Common myeloid progenitor, CD34-positive (primary cell): ENCODE measurements around the gene C11orf97.

ENCODE experiments used
- CTCF ChIA-PET: fragments of 350-600 bp; sonication (Branson Sonifier 250); formaldehyde crosslinking; loops from one replicate; lab custom pipeline; 2021; ENCODE audit warnings: antibody characterized with exemption; lab: Charles Lee
- POLR2A ChIA-PET: fragments of 350-600 bp; sonication (Branson Sonifier 250); formaldehyde crosslinking; loops from one replicate; lab custom pipeline; 2021; ENCODE audit warnings: antibody characterized with exemption; lab: Charles Lee
- DNase-seq, 3 donors: peaks; one replicate each; pipeline versions ENCODE4 v3.0.0 to v3.0.0-alpha.2; 2013
- H3K27ac ChIP-seq, 2 experiments: 1 replicate in 1 of 2; 2 replicates in 1 of 2; pipeline ENCODE4 v1.7.0; 2013; ENCODE audit warnings: inconsistent platforms in 2 of 2, low read length in 2 of 2, mild to moderate bottlenecking in 2 of 2, low read depth in 1 of 2, moderate library complexity in 1 of 2; ENCODE audit not compliant: severe bottlenecking in 2 of 2, insufficient read depth in 1 of 2, poor library complexity in 1 of 2
- H3K27me3 ChIP-seq, 5 experiments: replicated peaks in 2 of 5; 1 replicate in 3 of 5; 2 replicates in 2 of 5; pipeline versions ENCODE4 v1.6.1 to v1.7.0; 2013; ENCODE audit warnings: low read length in 4 of 5, mild to moderate bottlenecking in 2 of 5, moderate library complexity in 2 of 5, inconsistent platforms in 1 of 5; ENCODE audit not compliant: insufficient read depth in 5 of 5, control insufficient read depth in 4 of 5
- H3K36me3 ChIP-seq, 4 experiments: 1 replicate in 2 of 4; 2 replicates in 2 of 4; pipeline versions ENCODE4 v1.6.1 to v1.7.0; 2013; ENCODE audit warnings: low read length in 3 of 4, control low read depth in 1 of 4, mild to moderate bottlenecking in 1 of 4; ENCODE audit not compliant: control insufficient read depth in 4 of 4, insufficient read depth in 4 of 4
- H3K4me1 ChIP-seq, 4 experiments: 1 replicate in 3 of 4; 2 replicates in 1 of 4; pipeline versions ENCODE4 v1.6.1 to v1.7.1; 2013; ENCODE audit warnings: low read length in 3 of 4, mild to moderate bottlenecking in 3 of 4, control low read depth in 1 of 4, inconsistent platforms in 1 of 4, moderate library complexity in 1 of 4; ENCODE audit not compliant: control insufficient read depth in 4 of 4, insufficient read depth in 4 of 4; ENCODE audit errors: control extremely low read depth in 1 of 4
- H3K4me3 ChIP-seq, 7 experiments: 1 replicate in 4 of 7; 2 replicates in 3 of 7; pipeline versions ENCODE4 v1.5.1 to v1.7.0; 2013; ENCODE audit warnings: mild to moderate bottlenecking in 7 of 7, low read length in 6 of 7, moderate library complexity in 6 of 7, inconsistent platforms in 2 of 7, low read depth in 2 of 7, control low read depth in 1 of 7; ENCODE audit not compliant: insufficient read depth in 4 of 7, control insufficient read depth in 1 of 7; ENCODE audit errors: extremely low read depth in 1 of 7
- H3K9me3 ChIP-seq, 5 experiments: 1 replicate in 4 of 5; 2 replicates in 1 of 5; pipeline versions ENCODE4 v1.6.1 to v1.7.1; 2013; ENCODE audit warnings: low read length in 4 of 5, mild to moderate bottlenecking in 2 of 5, inconsistent platforms in 1 of 5, low read depth in 1 of 5, moderate library complexity in 1 of 5; ENCODE audit not compliant: control insufficient read depth in 4 of 5, insufficient read depth in 2 of 5; ENCODE audit errors: control extremely low read depth in 1 of 5
- WGBS: methylation state at CpG from one replicate; pipeline ENCODE4 v1.1.5; 2013; ENCODE audit not compliant: insufficient coverage; 5-methylcytosine and 5-hydroxymethylcytosine counted together

The C11orf97 gene

GRCh38 chr11:94574193-94574961 lies 62.1 kb downstream of the C11orf97 start:
- POLR2A ChIA-PET, result no interaction called here
- Histone ChIP-seq H3K27me3 (no peaks in the 10 kb centered on the region), H3K4me3 (peak overlapping the region in 1 of 7 experiments; percentile 13), H3K36me3 (no peaks in the 10 kb centered on the region), H3K27ac (no peak overlapping the region), H3K4me1 (peaks cover 0 to 11% (median 4%) of the 10 kb centered on the region in 4 experiments), H3K9me3 (no peaks in the 10 kb centered on the region)
- WGBS, result 100% methylated on average over 11 of the region's 13 CpGs
- CTCF ChIA-PET, result no interaction called here
- peak in 2 of 3 donors; percentile 28 to 34 for DNase-seq

GRCh38 chr11:94576306-94576705 lies 64.0 kb downstream of the C11orf97 start:
- Histone ChIP-seq H3K36me3 (no peaks in the 10 kb centered on the region), H3K27me3 (no peaks in the 10 kb centered on the region), H3K4me1 (peaks cover 0 to 11% (median 4%) of the 10 kb centered on the region in 4 experiments), H3K9me3 (no peaks in the 10 kb centered on the region), H3K4me3 (no peak overlapping the region), H3K27ac (no peak overlapping the region)
- WGBS, result 97% methylated on average over 3 of the region's 5 CpGs
- CTCF ChIA-PET, result no interaction called here
- no peak for DNase-seq
- POLR2A ChIA-PET, result no interaction called here

- CTCF ChIA-PET, result no interaction called here
- Histone ChIP-seq H3K9me3 (no peaks in the 10 kb centered on the region), H3K4me3 (no peak overlapping the region), H3K27me3 (no peaks in the 10 kb centered on the region), H3K27ac (no peak overlapping the region), H3K4me1 (peaks cover 0 to 11% (median 4%) of the 10 kb centered on the region in 4 experiments), H3K36me3 (no peaks in the 10 kb centered on the region)
- no peak for DNase-seq
- 100% methylated on average over 2 of the region's 3 CpGs for WGBS
- POLR2A ChIA-PET, result no interaction called here
Observed at GRCh38 chr11:94577841-94578240, 65.6 kb downstream of the C11orf97 start.
